CD4-positive, CD25-positive, alpha-beta regulatory T cell (primary cell): Measurements from ENCODE around the gene GFI1B. TPM values are rescaled to one million over a fixed set of nuclear protein-coding genes. Genes with fewer than 3 reads are reported as not detected.

ENCODE experiments used
- ATAC-seq, 2 donors: fragments of 150-1000 bp; cut with Tn5 transposase; one replicate each; pipeline ENCODE4 v1.10.0; 2021; ENCODE audit warnings: low read depth in 2 of 2, moderate number of reproducible peaks in 2 of 2, moderate library complexity in 1 of 2
- DNase-seq, 3 donors: peaks; one replicate each; pipeline versions ENCODE4 v3.0.0 to v3.0.0-alpha.2; 2012 to 2022; ENCODE audit warnings: mixed read lengths in 1 of 3
- H3K27ac ChIP-seq: one replicate; pipeline ENCODE4 v1.7.0; 2013; ENCODE audit warnings: mild to moderate bottlenecking, low read length; ENCODE audit not compliant: insufficient read depth, poor library complexity, severe bottlenecking
- H3K27me3 ChIP-seq: one replicate; pipeline ENCODE4 v1.7.0; 2013; ENCODE audit warnings: low read length; ENCODE audit not compliant: control insufficient read depth, insufficient read depth
- H3K36me3 ChIP-seq: one replicate; pipeline ENCODE4 v1.7.0; 2013; ENCODE audit warnings: mild to moderate bottlenecking, low read length, moderate library complexity; ENCODE audit not compliant: control insufficient read depth, insufficient read depth
- H3K4me1 ChIP-seq: 2 replicates; pipeline ENCODE4 v1.7.0; 2013; ENCODE audit warnings: mild to moderate bottlenecking, low read length; ENCODE audit not compliant: insufficient read depth, control insufficient read depth, poor library complexity, severe bottlenecking
- H3K4me3 ChIP-seq: one replicate; pipeline ENCODE4 v1.7.0; 2013; ENCODE audit warnings: low read depth, mild to moderate bottlenecking, low read length, moderate library complexity
- H3K9me3 ChIP-seq, 2 experiments: 1 replicate in 1 of 2; 2 replicates in 1 of 2; pipeline ENCODE4 v1.7.0; 2013; ENCODE audit warnings: low read length in 2 of 2, mild to moderate bottlenecking in 1 of 2, moderate library complexity in 1 of 2; ENCODE audit not compliant: control insufficient read depth in 2 of 2
- H3K27ac Mint-ChIP-seq, 3 donors: one replicate each; pipeline ENCODE4 v1.8.0; 2020 to 2022; ENCODE audit warnings: mild to moderate bottlenecking in 3 of 3, mixed read lengths in 3 of 3, moderate library complexity in 2 of 3
- H3K27me3 Mint-ChIP-seq: one replicate; pipeline ENCODE4 v1.8.0; 2022; ENCODE audit warnings: mild to moderate bottlenecking, mixed read lengths
- H3K36me3 Mint-ChIP-seq: one replicate; pipeline ENCODE4 v1.8.0; 2020; ENCODE audit warnings: mixed read lengths
- H3K4me1 Mint-ChIP-seq, 4 donors: one replicate each; pipeline ENCODE4 v1.8.0; 2020 to 2022; ENCODE audit warnings: mixed read lengths in 4 of 4, mild to moderate bottlenecking in 1 of 4
- H3K4me3 Mint-ChIP-seq, 4 donors: one replicate each; pipeline ENCODE4 v1.8.0; 2020 to 2022; ENCODE audit warnings: mild to moderate bottlenecking in 4 of 4, mixed read lengths in 4 of 4, moderate library complexity in 3 of 4
- H3K9me3 Mint-ChIP-seq, 7 donors: one replicate each; pipeline ENCODE4 v1.8.0; 2020 to 2022; ENCODE audit warnings: mixed read lengths in 7 of 7, mild to moderate bottlenecking in 3 of 7, moderate library complexity in 2 of 7
- polyA plus RNA-seq, 4 donors: library from polyadenylated mRNA; unstranded; fragments of 300-500 nt; fragmentation: Illumina TruSeq; gene quantifications; one replicate each; pipeline ENCODE4 v1.2.3, GENCODE V29; 2021
- total RNA-seq: library from RNA; stranded (reverse); gene quantifications from one replicate; pipeline ENCODE4 v1.2.3, GENCODE V29; 2022

Gene GFI1B
- total and polyA plus RNA-seq, 5 donors from 2014 or later = 0.05 to 3.3 TPM; not detected in 3

- Mint-ChIP-seq H3K27me3 (peaks cover 49% of the 10 kb centered on the region), H3K27ac (no peak overlapping the region), H3K36me3 (no peaks in the 10 kb centered on the region), H3K4me3 (no peak overlapping the region), H3K4me1 (no peaks in the 10 kb centered on the region), H3K9me3 (peaks cover 0 to 2% (median 0%) of the 10 kb centered on the region in 7 donors)
- Histone ChIP-seq H3K4me1 (no peaks in the 10 kb centered on the region), H3K4me3 (no peak overlapping the region), H3K27me3 (peaks cover 4% of the 10 kb centered on the region), H3K27ac (no peak overlapping the region), H3K9me3 (no peaks in the 10 kb centered on the region), H3K36me3 (no peaks in the 10 kb centered on the region)
- DNase-seq (no peak), ATAC-seq (no peak)
Observed at GRCh38 chr9:133003071-133003461, 24.6 kb downstream of the GFI1B start.

DNA sequence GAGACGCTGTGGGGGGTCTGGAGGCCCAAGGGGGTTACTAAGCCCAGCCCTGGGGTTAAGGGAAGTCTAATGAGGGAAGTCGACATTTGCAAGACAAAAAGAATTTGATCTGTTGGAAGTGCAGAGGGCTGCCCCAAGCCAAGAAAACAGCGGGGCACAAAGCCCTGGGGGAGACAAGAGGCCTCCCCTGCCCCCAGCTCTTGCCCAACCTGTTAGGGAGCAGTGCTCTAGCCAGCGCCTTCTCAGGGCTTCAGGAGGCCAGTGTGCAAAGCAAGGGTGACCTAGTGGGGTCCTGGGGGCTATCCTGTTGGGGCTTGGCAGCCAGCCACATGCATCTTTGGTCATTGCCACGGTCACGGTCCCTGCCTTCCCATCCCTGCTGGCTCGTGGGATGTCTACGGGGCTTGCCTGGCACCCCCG lies 25.2 kb downstream of the GFI1B start:
- peaks cover 49% of the 10 kb centered on the region for H3K27me3 Mint-ChIP-seq
- no peak for ATAC-seq

DNA sequence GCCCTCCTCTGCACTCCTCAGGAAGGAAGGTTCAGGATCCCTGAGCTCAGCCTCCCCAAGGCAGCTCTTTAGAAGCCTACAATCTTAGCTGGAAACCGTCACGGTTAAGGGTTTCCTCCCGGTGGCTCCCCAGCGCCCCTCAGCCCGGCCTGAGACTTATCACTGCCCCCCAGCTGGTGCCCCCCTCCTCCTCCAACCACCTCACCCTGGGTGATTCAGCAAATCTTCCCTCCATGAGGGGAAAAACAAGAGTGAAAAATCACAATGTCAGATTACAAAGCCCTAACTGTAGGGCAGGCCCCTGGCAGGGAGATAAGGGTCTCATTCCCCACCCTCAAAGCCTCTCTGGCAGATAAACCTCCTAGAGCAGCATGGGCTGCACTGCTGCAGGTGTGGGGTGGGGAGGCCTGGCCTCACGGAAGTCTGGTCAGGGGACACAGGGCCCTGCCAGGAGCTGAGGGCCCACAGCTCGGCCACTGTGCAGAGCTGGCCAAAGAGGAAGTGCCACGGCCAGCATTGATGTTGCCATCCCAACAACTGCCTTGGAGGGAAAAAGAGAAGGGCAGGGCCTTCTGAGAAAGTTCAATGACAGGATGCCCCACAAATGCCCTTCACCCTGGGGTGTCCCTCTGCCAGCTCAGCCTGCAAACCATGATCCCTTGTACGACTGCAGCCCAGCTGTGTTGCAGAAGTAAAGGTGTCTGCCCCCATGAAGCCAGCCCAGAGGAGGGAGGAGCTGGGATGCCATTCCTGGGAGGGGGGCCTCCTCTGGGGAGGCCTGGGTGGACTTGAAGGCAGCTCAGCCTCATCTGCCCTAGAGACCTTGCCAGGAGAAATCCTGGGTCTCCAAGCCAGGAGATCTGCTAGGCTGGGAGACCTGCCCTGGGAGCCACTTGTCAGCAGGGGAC lies 25.9 kb downstream of the GFI1B start:
- peaks cover 0 to 2% (median 0%) of the 10 kb centered on the region in 7 donors for H3K9me3 Mint-ChIP-seq
- no peaks in the 10 kb centered on the region for H3K36me3 ChIP-seq
- no peak for ATAC-seq

More for the DNA sequence above, 25.2 kb downstream of the GFI1B start:
- Mint-ChIP-seq H3K4me1 (no peaks in the 10 kb centered on the region), H3K27ac (no peak overlapping the region), H3K4me3 (no peak overlapping the region), H3K36me3 (no peaks in the 10 kb centered on the region), H3K9me3 (peaks cover 0 to 2% (median 0%) of the 10 kb centered on the region in 7 donors)
- H3K4me3 ChIP-seq = no peak overlapping the region
- no peaks in the 10 kb centered on the region for H3K9me3 ChIP-seq
- peaks cover 4% of the 10 kb centered on the region for H3K27me3 ChIP-seq
- H3K4me1 ChIP-seq = no peaks in the 10 kb centered on the region
- no peak for DNase-seq
- no peaks in the 10 kb centered on the region for H3K36me3 ChIP-seq
- no peak overlapping the region for H3K27ac ChIP-seq

GRCh38 chr9:133004999-133005760 lies 26.7 kb downstream of the GFI1B start:
- Mint-ChIP-seq H3K4me1 (no peaks in the 10 kb centered on the region), H3K36me3 (no peaks in the 10 kb centered on the region), H3K4me3 (no peak overlapping the region), H3K27ac (no peak overlapping the region), H3K9me3 (peaks cover 0 to 4% (median 0%) of the 10 kb centered on the region in 7 donors), H3K27me3 (peaks cover 43% of the 10 kb centered on the region)
- peaks cover 7% of the 10 kb centered on the region for H3K27me3 ChIP-seq
- ATAC-seq (no peak), DNase-seq (no peak)
- no peaks in the 10 kb centered on the region for H3K4me1 ChIP-seq
- no peak overlapping the region for H3K4me3 ChIP-seq
- no peaks in the 10 kb centered on the region for H3K36me3 ChIP-seq
- no peak overlapping the region for H3K27ac ChIP-seq
- H3K9me3 ChIP-seq = no peaks in the 10 kb centered on the region

More for the DNA sequence above, 25.9 kb downstream of the GFI1B start:
- H3K4me3 ChIP-seq = no peak overlapping the region
- Mint-ChIP-seq H3K4me1 (no peaks in the 10 kb centered on the region), H3K36me3 (no peaks in the 10 kb centered on the region), H3K27me3 (peaks cover 49% of the 10 kb centered on the region), H3K4me3 (no peak overlapping the region), H3K27ac (no peak overlapping the region)
- H3K27ac ChIP-seq = no peak overlapping the region
- H3K4me1 ChIP-seq = no peaks in the 10 kb centered on the region
- peaks cover 5% of the 10 kb centered on the region for H3K27me3 ChIP-seq
- no peak for DNase-seq
- no peaks in the 10 kb centered on the region for H3K9me3 ChIP-seq

- no peak overlapping the region for H3K4me3 ChIP-seq
- Mint-ChIP-seq H3K4me3 (no peak overlapping the region), H3K27ac (no peak overlapping the region), H3K9me3 (peaks cover 0 to 4% (median 0%) of the 10 kb centered on the region in 7 donors), H3K27me3 (peaks cover 40% of the 10 kb centered on the region), H3K36me3 (no peaks in the 10 kb centered on the region), H3K4me1 (no peaks in the 10 kb centered on the region)
- H3K9me3 ChIP-seq = no peaks in the 10 kb centered on the region
- H3K4me1 ChIP-seq = no peaks in the 10 kb centered on the region
- no peaks in the 10 kb centered on the region for H3K36me3 ChIP-seq
- peaks cover 7% of the 10 kb centered on the region for H3K27me3 ChIP-seq
- ATAC-seq = no peak
- DNase-seq = no peak
- no peak overlapping the region for H3K27ac ChIP-seq
Observed at GRCh38 chr9:133005957-133006356, 27.5 kb downstream of the GFI1B start.

DNA sequence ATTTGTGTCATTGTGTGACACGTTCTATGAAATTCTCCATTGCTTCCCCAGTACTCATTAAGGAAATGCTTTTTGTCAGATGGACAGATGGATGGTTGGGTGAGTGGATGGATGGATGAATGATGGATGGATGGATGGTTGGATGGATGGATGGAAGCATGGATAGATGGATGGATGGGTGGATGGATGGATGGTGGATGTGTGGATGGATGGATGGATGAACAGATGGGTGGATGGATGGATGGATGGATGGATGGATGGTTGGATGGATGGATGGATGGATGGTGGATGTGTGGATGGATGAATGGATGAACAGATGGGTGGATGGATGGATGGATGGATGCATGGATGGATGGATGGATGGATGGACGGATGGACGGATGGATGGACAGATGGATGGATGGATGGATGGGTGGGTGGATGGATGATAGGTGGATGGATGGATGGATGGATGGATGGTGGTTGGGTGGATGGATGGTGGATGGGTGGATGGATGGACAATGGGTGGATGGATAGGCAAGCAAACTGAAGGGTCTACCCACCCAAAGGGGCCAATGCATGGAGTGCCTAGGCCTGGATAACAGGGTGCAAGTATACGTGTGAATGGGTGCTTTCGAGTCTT lies 28.3 kb downstream of the GFI1B start:
- Mint-ChIP-seq H3K27ac (no peak overlapping the region), H3K27me3 (peaks cover 37% of the 10 kb centered on the region), H3K4me1 (no peaks in the 10 kb centered on the region)

GRCh38 chr9:133008406-133008805 lies 29.9 kb downstream of the GFI1B start:
- Histone ChIP-seq H3K36me3 (no peaks in the 10 kb centered on the region), H3K27me3 (peaks cover 7% of the 10 kb centered on the region), H3K4me3 (no peak overlapping the region), H3K4me1 (no peaks in the 10 kb centered on the region), H3K27ac (no peak overlapping the region), H3K9me3 (no peaks in the 10 kb centered on the region)
- Mint-ChIP-seq H3K27me3 (peaks cover 23% of the 10 kb centered on the region), H3K4me1 (no peaks in the 10 kb centered on the region), H3K9me3 (peaks cover 0 to 4% (median 0%) of the 10 kb centered on the region in 7 donors), H3K4me3 (no peak overlapping the region), H3K27ac (no peak overlapping the region), H3K36me3 (no peaks in the 10 kb centered on the region)
- DNase-seq (no peak), ATAC-seq (no peak)

More for the DNA sequence above, 28.3 kb downstream of the GFI1B start:
- Histone ChIP-seq H3K27ac (no peak overlapping the region), H3K36me3 (no peaks in the 10 kb centered on the region), H3K4me3 (no peak overlapping the region), H3K27me3 (peaks cover 7% of the 10 kb centered on the region), H3K4me1 (no peaks in the 10 kb centered on the region), H3K9me3 (no peaks in the 10 kb centered on the region)
- H3K9me3 Mint-ChIP-seq = peaks cover 0 to 5% (median 0%) of the 10 kb centered on the region in 7 donors
- H3K4me3 Mint-ChIP-seq = no peak overlapping the region
- H3K36me3 Mint-ChIP-seq = no peaks in the 10 kb centered on the region
- no peak for DNase-seq
- no peak for ATAC-seq
